HCT116 (cell line): Measurements from ENCODE around the gene FIBCD1. TPM values are rescaled to one million over a fixed set of nuclear protein-coding genes. Genes with fewer than 3 reads are reported as not detected.

Source experiments
- ATAC-seq: fragments of 200-7000 bp; cut with Tn5 transposase; 2 replicates; pipeline ENCODE4 v1.9.1; 2020; ENCODE audit warnings: mild to moderate bottlenecking, moderate library complexity
- BruUV-seq: library from RNA; stranded (reverse); fragments of 400-500 nt; replicated peaks from 2 replicates; lab custom pipeline; 2021; lab: Mats Ljungman, UMichigan
- CTCF ChIA-PET: fragments of 300-600 bp; sonication (Branson Sonifier 250); formaldehyde crosslinking; loops from one replicate; lab custom pipeline; 2021; ENCODE audit warnings: antibody characterized with exemption; lab: Charles Lee
- POLR2A ChIA-PET: fragments of 300-600, 350-600 bp; sonication (Branson Sonifier 250); formaldehyde crosslinking; loops from one replicate; lab custom pipeline; 2021; ENCODE audit warnings: antibody characterized with exemption; lab: Charles Lee
- RAD21 ChIA-PET, 2 experiments: fragments of 300-600 bp; sonication (Branson Sonifier 250); formaldehyde crosslinking; loops; one replicate each; lab custom pipeline; 2023; ENCODE audit warnings: low total read pairs in 2 of 2; ENCODE audit not compliant: uncharacterized antibody in 2 of 2, unreplicated experiment in 2 of 2, low non-redundant PET in 1 of 2; lab: Charles Lee
- DNase-seq: peaks from one replicate; pipeline ENCODE4 v3.0.0-alpha.2; 2010; ENCODE audit warnings: low read depth, low spot score
- H2AFZ ChIP-seq: fragments of 200-600 bp; shearing (Covaris generic), sonication (generic); 2 replicates; pipeline ENCODE4 v1.6.1; 2017; ENCODE audit warnings: low read depth, mixed run types, mixed read lengths, antibody characterized with exemption, low read length; ENCODE audit not compliant: poor library complexity, severe bottlenecking
- H3K27ac ChIP-seq: 2 replicates; pipeline ENCODE4 v1.5.1; 2012; ENCODE audit warnings: low read depth, low read length
- H3K27me3 ChIP-seq: fragments of 200-600 bp; sonication (generic); 2 replicates; pipeline ENCODE4 v1.6.1; 2016; ENCODE audit warnings: mixed run types, low read length, mixed read lengths; ENCODE audit not compliant: insufficient read depth
- H3K36me3 ChIP-seq, 2 experiments: fragments of 200-500 bp in 1 of 2; fragments of 200-600 bp in 1 of 2; sonication (Bioruptor generic) in 1 of 2; sonication (generic) in 1 of 2; 2 replicates each; pipeline versions ENCODE4 v1.5.1 to v1.6.1; 2014 to 2016; ENCODE audit warnings: low read length in 2 of 2, inconsistent platforms in 1 of 2, mixed read lengths in 1 of 2, mixed run types in 1 of 2; ENCODE audit not compliant: insufficient read depth in 2 of 2, control insufficient read depth in 1 of 2
- H3K4me1 ChIP-seq, 2 experiments: fragments of 200-600 bp in 1 of 2; sonication (generic) in 1 of 2; 2 replicates each; pipeline versions ENCODE4 v1.5.1 to v1.6.1; 2012 to 2017; ENCODE audit warnings: low read length in 2 of 2, inconsistent platforms in 1 of 2, mild to moderate bottlenecking in 1 of 2, mixed read lengths in 1 of 2, mixed run types in 1 of 2, moderate library complexity in 1 of 2; ENCODE audit not compliant: insufficient read depth in 2 of 2, control insufficient read depth in 1 of 2
- H3K4me2 ChIP-seq: fragments of 200-600 bp; sonication (generic); 2 replicates; pipeline ENCODE4 v1.6.1; 2017; ENCODE audit warnings: mixed run types, low read length, mixed read lengths
- H3K4me3 ChIP-seq, 2 experiments: fragments of 200-600 bp in 1 of 2; sonication (generic) in 1 of 2; replicated peaks in 1 of 2; 2 replicates each; pipeline ENCODE4 v1.5.1; 2011 to 2016; ENCODE audit warnings: low read length in 2 of 2, control low read depth in 1 of 2, low read depth in 1 of 2, mild to moderate bottlenecking in 1 of 2, mixed read lengths in 1 of 2, mixed run types in 1 of 2
- H3K79me2 ChIP-seq: fragments of 200-600 bp; sonication (generic); 2 replicates; pipeline ENCODE4 v1.6.1; 2017; ENCODE audit warnings: mild to moderate bottlenecking, mixed run types, low read length, moderate library complexity, mixed read lengths; ENCODE audit not compliant: insufficient read depth
- H3K9ac ChIP-seq: fragments of 200-600 bp; sonication (generic); 2 replicates; pipeline ENCODE4 v1.6.1; 2016; ENCODE audit warnings: low read length, mixed read lengths
- H3K9me2 ChIP-seq: fragments of 200-600 bp; sonication (generic), shearing (Covaris generic); 2 replicates; pipeline ENCODE4 v1.6.1; 2017; ENCODE audit warnings: mixed run types, mild to moderate bottlenecking, moderate library complexity; ENCODE audit not compliant: insufficient read depth
- H3K9me3 ChIP-seq, 2 experiments: fragments of 200-500 bp in 1 of 2; fragments of 200-600 bp in 1 of 2; sonication (Bioruptor generic) in 1 of 2; sonication (generic) in 1 of 2; 2 replicates each; pipeline ENCODE4 v1.6.1; 2014 to 2017; ENCODE audit warnings: low read length in 2 of 2, mixed read lengths in 2 of 2, inconsistent platforms in 1 of 2, low read depth in 1 of 2, mild to moderate bottlenecking in 1 of 2, mixed run types in 1 of 2, moderate library complexity in 1 of 2; ENCODE audit not compliant: control insufficient read depth in 1 of 2, insufficient read depth in 1 of 2
- H4K20me1 ChIP-seq: fragments of 200-600 bp; sonication (generic), shearing (Covaris generic); 2 replicates; pipeline ENCODE4 v1.6.1; 2017; ENCODE audit warnings: mixed run types, mild to moderate bottlenecking, moderate library complexity; ENCODE audit not compliant: insufficient read depth
- ATF3 ChIP-seq: IDR thresholded peaks from 2 replicates; pipeline ENCODE4 v1.6.1; 2012
- CTCF ChIP-seq, 3 experiments: fragments of 200-600 bp in 1 of 3; sonication (generic) in 1 of 3; IDR thresholded peaks in 2 of 3; conservative IDR thresholded peaks in 1 of 3; 2 replicates each; pipeline ENCODE4 v1.5.1; 2012 to 2017; ENCODE audit warnings: low read depth in 2 of 3, low read length in 2 of 3, antibody characterized with exemption in 1 of 3, borderline replicate concordance in 1 of 3, control low read depth in 1 of 3, mild to moderate bottlenecking in 1 of 3, mixed read lengths in 1 of 3, mixed run types in 1 of 3, moderate library complexity in 1 of 3; ENCODE audit not compliant: insufficient read depth in 1 of 3
- EGR1 ChIP-seq: IDR thresholded peaks from 2 replicates; pipeline ENCODE4 v1.6.1; 2012; ENCODE audit warnings: low read depth
- ELF1 ChIP-seq: IDR thresholded peaks from 2 replicates; pipeline ENCODE4 v1.6.1; 2012; ENCODE audit warnings: low read depth, borderline replicate concordance
- EZH2 ChIP-seq: fragments of 200-600 bp; sonication (generic); IDR thresholded peaks from 2 replicates; pipeline ENCODE4 v1.6.1; 2017; ENCODE audit warnings: antibody characterized with exemption, mixed run types
- FOSL1 ChIP-seq: IDR thresholded peaks from 2 replicates; pipeline ENCODE4 v1.6.1; 2012; ENCODE audit warnings: low read depth
- JUND ChIP-seq: IDR thresholded peaks from 2 replicates; pipeline ENCODE4 v1.6.1; 2012
- MAX ChIP-seq: IDR thresholded peaks from 2 replicates; pipeline ENCODE4 v1.6.1; 2012
- POLR2A ChIP-seq: IDR thresholded peaks from 2 replicates; pipeline ENCODE4 v1.7.0; 2011; ENCODE audit warnings: borderline replicate concordance; ENCODE audit not compliant: insufficient read depth, insufficient read length; ENCODE audit errors: extremely low read depth
- POLR2AphosphoS5 ChIP-seq: IDR thresholded peaks from 2 replicates; pipeline ENCODE4 v1.6.1; 2011; ENCODE audit warnings: mild to moderate bottlenecking, low read depth, low read length, moderate library complexity
- RAD21 ChIP-seq: IDR thresholded peaks from 2 replicates; pipeline ENCODE4 v1.6.1; 2012; ENCODE audit warnings: low read depth, mild to moderate bottlenecking
- REST ChIP-seq: IDR thresholded peaks from 2 replicates; pipeline ENCODE4 v1.6.1; 2012; ENCODE audit warnings: low read depth
- SP1 ChIP-seq: IDR thresholded peaks from 2 replicates; pipeline ENCODE4 v1.6.1; 2012; ENCODE audit warnings: low read depth
- SRF ChIP-seq: IDR thresholded peaks from 2 replicates; pipeline ENCODE4 v1.6.1; 2012; ENCODE audit warnings: low read depth
- TCF7L2 ChIP-seq: IDR thresholded peaks from 2 replicates; pipeline ENCODE4 v1.7.0; 2011; ENCODE audit warnings: borderline replicate concordance, inconsistent platforms; ENCODE audit not compliant: insufficient read depth, insufficient read length; ENCODE audit errors: extremely low read depth
- ZBTB33 ChIP-seq: IDR thresholded peaks from 2 replicates; pipeline ENCODE4 v1.6.1; 2011; ENCODE audit warnings: mild to moderate bottlenecking, low read length, moderate library complexity; ENCODE audit not compliant: insufficient replicate concordance; ENCODE audit errors: extremely low read depth
- ZFX ChIP-seq: fragments of 450-650 bp; IDR thresholded peaks from 2 replicates; pipeline ENCODE4 v1.6.1; 2017
- ZNF274 ChIP-seq: fragments of 200-500 bp; sonication (Bioruptor generic); IDR thresholded peaks from 2 replicates; pipeline ENCODE4 v1.6.1; 2014; ENCODE audit warnings: mild to moderate bottlenecking, low read depth, low read length, inconsistent platforms
- intact Hi-C: fragments of 100-400 bp; cut with micrococcal nuclease; formaldehyde crosslinking; loops from 2 replicates; pipeline ENCODE4 v1.10.0; 2022
- total RNA-seq: library from RNA; stranded (reverse); gene quantifications from one replicate; pipeline ENCODE4 v1.2.1, GENCODE V29; 2021; ENCODE audit not compliant: unreplicated experiment

Gene FIBCD1
- total RNA-seq, 1 experiment from 2014 or later: 26.1 TPM

- H3K9me3 ChIP-seq: no peaks in the 10 kb centered on the region
- ATAC-seq (no peak), DNase-seq (no peak)
- RAD21 ChIA-PET: no interaction called here
- no peaks in the 10 kb centered on the region for H3K36me3 ChIP-seq
- no peaks in the 10 kb centered on the region for H3K27me3 ChIP-seq
- intact Hi-C loops: no loop called here
- POLR2A ChIA-PET: interaction anchor here (1.0 to 1.4 kb wide), 2 partner anchors 10 to 16 kb away, joined by 3 read pairs; no protein-coding TSS in a partner anchor
- H3K27ac ChIP-seq: no peak overlapping the region
- H3K4me3 ChIP-seq: no peak overlapping the region
- TF ChIP-seq MAX (no peak), SP1 (no peak), TCF7L2 (no peak), RAD21 (no peak), ELF1 (no peak), REST (no peak), SRF (no peak), POLR2A (no peak), CTCF (IDR thresholded peaks at IDR 0.05 in 2 of 3, conservative IDR thresholded peaks at IDR 0.05 in 1 of 3; ENCODE audit: borderline replicate concordance in 1 of 3, insufficient read depth in 1 of 3, low read depth in 2 of 3, low read length in 2 of 3) (no peak), JUND (no peak), ZNF274 (no peak), ZBTB33 (no peak), EGR1 (no peak), ZFX (no peak), FOSL1 (no peak), ATF3 (no peak), EZH2 (no peak), POLR2AphosphoS5 (no peak)
- no peaks in the 10 kb centered on the region for H3K79me2 ChIP-seq
- H3K9me2 ChIP-seq: no peaks in the 10 kb centered on the region
- H3K4me1 ChIP-seq: no peaks in the 10 kb centered on the region
- H3K9ac ChIP-seq: no peak overlapping the region
- CTCF ChIA-PET: no interaction called here
- BruUV-seq: no TSS peak
- H3K4me2 ChIP-seq: no peak overlapping the region
- H2AFZ ChIP-seq: no peak overlapping the region
- no peaks in the 10 kb centered on the region for H4K20me1 ChIP-seq
Observed at GRCh38 chr9:130918101-130918825, 20.8 kb downstream of the FIBCD1 start.
